ENCODE results near the gene ITPRIP. TPM values are rescaled to one million over a fixed set of nuclear protein-coding genes. Genes with fewer than 3 reads are reported as not detected.

Gene ITPRIP
- total and polyA plus RNA-seq, 2 of the 8 experiments (the other 6 are each of a cell fraction or from before 2014, with no cell fraction given), result 15.3 to 16.9 TPM

- peaks cover 43% of the 10 kb centered on the region for H3K79me1 ChIP-seq (ENCODE audit: low read depth, low read length)
- DNase-seq (ENCODE audit: low read depth in 1 of 2, low spot score in 2 of 2) (no peak), FAIRE-seq (no peak)
- H2BK12ac ChIP-seq (ENCODE audit: low read depth, low read length), result peak overlapping the region; percentile 68; the same call in 1 of the 2 replicates
- H3K4me2 ChIP-seq (ENCODE audit: insufficient read depth in 1 of 2, low read depth in 2 of 2, low read length in 2 of 2), result no peak overlapping the region
- H4K5ac ChIP-seq (ENCODE audit: insufficient read length, low read depth, low read length), result no peak overlapping the region
- no peak overlapping the region for H3K23ac ChIP-seq (ENCODE audit: insufficient read length)
- H3K14ac ChIP-seq (ENCODE audit: insufficient read length), result no peak overlapping the region
- peak overlapping the region; percentile 20 for H4K91ac ChIP-seq (replicated peaks; ENCODE audit: insufficient read length, low read length)
- H3K23me2 ChIP-seq (ENCODE audit: low read depth, low read length), result no peaks in the 10 kb centered on the region
- ChIA-PET CTCF (ENCODE audit: partially characterized antibody) (interaction anchor here (1.0 to 18.5 kb wide), 7 partner anchors 8 to 44 kb away, joined by 3 to 331 read pairs (median 20); partner anchors contain the start of genes CFAP58 and ITPRIP), POLR2A (ENCODE audit: partially characterized antibody) (interaction anchor here (0.9 to 5.1 kb wide), 3 partner anchors 7 to 19 kb away, joined by 3 to 23 read pairs (median 11); partner anchors contain the start of gene ITPRIP)
- H3K36me3 ChIP-seq (ENCODE audit: control insufficient read depth in 2 of 4, insufficient read depth in 4 of 4, low read length in 3 of 4), result peaks cover 6 to 17% (median 12%) of the 10 kb centered on the region in 4 experiments; a peak in 6 of 8 replicates
- H2BK20ac ChIP-seq (ENCODE audit: low read length), result no peak overlapping the region
- H4K20me1 ChIP-seq (replicated peaks in 1 of 2; ENCODE audit: control insufficient read depth in 1 of 2, insufficient read depth in 2 of 2, low read length in 2 of 2), result peaks cover 7 to 18% of the 10 kb centered on the region in 2 experiments
- H2AK5ac ChIP-seq (ENCODE audit: low read depth, low read length), result no peak overlapping the region; the same call in 1 of the 2 replicates
- H2AFZ ChIP-seq (ENCODE audit: low read length), result no peak overlapping the region
- 0 out of 2 replicates have a peak overlapping the region, but pooled peaks have one; percentile 89 for H2BK15ac ChIP-seq (ENCODE audit: low read length)
- peaks cover 10 to 46% (median 38%) of the 10 kb centered on the region in 4 experiments for H3K4me1 ChIP-seq (replicated peaks in 1 of 4; ENCODE audit: control insufficient read depth in 3 of 4, insufficient read depth in 4 of 4, low read length in 3 of 4)
- H3K9ac ChIP-seq (replicated peaks in 1 of 4; ENCODE audit: extremely low read depth in 1 of 4, low read depth in 3 of 4, low read length in 3 of 4), result no peak overlapping the region
- no peak overlapping the region for H3K56ac ChIP-seq (replicated peaks; ENCODE audit: insufficient read length, low read depth, low read length)
- H3K4me3 ChIP-seq (ENCODE audit: extremely low read depth in 1 of 4, insufficient read depth in 2 of 4, low read depth in 3 of 4, low read length in 4 of 4), result no peak overlapping the region
- 96% methylated on average over 19 of the region's 19 CpGs; no CpG with 5 or more reads in 1 of the 2 experiments for WGBS, 2 experiments (ENCODE audit: extremely low coverage in 1 of 2, insufficient coverage in 1 of 2, insufficient read length in 1 of 2, insufficient replicate concordance in 2 of 2, low coverage in 1 of 2, low lambda C conversion rate in 2 of 2, missing lambda C conversion rate in 1 of 2)
- no peak overlapping the region for H3K18ac ChIP-seq (ENCODE audit: extremely low read depth, low read length)
- H3K4ac ChIP-seq (replicated peaks; ENCODE audit: insufficient read length, low read depth, low read length), result no peak overlapping the region
- no peak overlapping the region for H2BK120ac ChIP-seq (replicated peaks; ENCODE audit: low read depth, low read length)
- peaks cover 0 to 84% of the 10 kb centered on the region in 2 experiments; a peak in 3 of 4 replicates for H3K79me2 ChIP-seq (ENCODE audit: control insufficient read depth in 1 of 2, insufficient read depth in 2 of 2, low read length in 2 of 2)
- no peaks in the 10 kb centered on the region for H3K9me3 ChIP-seq (ENCODE audit: insufficient read depth in 2 of 2, low read depth in 1 of 2, low read length in 1 of 2)
- peak overlapping the region; percentile 60; the same call in 1 of the 2 replicates for H2BK5ac ChIP-seq (ENCODE audit: low read depth, low read length)
- H3K27ac ChIP-seq (ENCODE audit: low read depth, low read length), result no peak overlapping the region
- TF ChIP-seq TEAD4 (IDR thresholded peaks at IDR 0.05; ENCODE audit: low read depth, low read length), result no peak
- TF ChIP-seq POLR2A (IDR thresholded peaks at IDR 0.05; ENCODE audit: control extremely low read depth in 1 of 2, low read depth in 2 of 2, low read length in 2 of 2), result 0 out of 3 replicates have a peak, but pooled peaks of 1 of the 2 experiments have one; percentile 25
- no peaks in the 10 kb centered on the region for H3K27me3 ChIP-seq (replicated peaks in 1 of 4; ENCODE audit: control insufficient read depth in 3 of 4, extremely low read depth in 1 of 4, insufficient read depth in 3 of 4, low read length in 3 of 4)
- no peak overlapping the region for H4K8ac ChIP-seq (ENCODE audit: extremely low read depth, insufficient read depth, low read length)
Measured at GRCh38 chr10:104318810-104319741, 19.2 kb downstream of the ITPRIP start.

Data from H1 (cell line).